Tibial artery (tissue), 4 donors: ENCODE measurements around the gene MCRIP1.

Experiments used
- DNase-seq, 2 donors: peaks; one replicate each; pipeline ENCODE4 v3.0.0-alpha.2; 2019
- H3K27ac ChIP-seq, 2 donors: fragments of 200-600 bp; sonication (generic) in 1 of 2; 1 replicate in 1 of 2; 2 replicates in 1 of 2; pipeline ENCODE4 v1.5.1; 2018 to 2019; ENCODE audit warnings: mild to moderate bottlenecking in 1 of 2
- H3K27me3 ChIP-seq, 2 donors: fragments of 200-600 bp; sonication (generic) in 1 of 2; one replicate each; pipeline versions ENCODE4 v1.5.1 to v1.6.0; 2016 to 2019
- H3K36me3 ChIP-seq, 3 donors: fragments of 200-600 bp; sonication (generic) in 2 of 3; one replicate each; pipeline ENCODE4 v1.5.1; 2016 to 2019; ENCODE audit warnings: mild to moderate bottlenecking in 2 of 3
- H3K4me1 ChIP-seq, 4 donors: fragments of 200-600 bp; sonication (generic) in 2 of 4; 1 replicate in 3 of 4; 2 replicates in 1 of 4; pipeline ENCODE4 v1.5.1; 2016 to 2019
- H3K4me3 ChIP-seq, 2 donors: fragments of 200-600 bp; sonication (generic) in 1 of 2; 1 replicate in 1 of 2; 2 replicates in 1 of 2; pipeline ENCODE4 v1.5.1; 2018 to 2019; ENCODE audit warnings: mild to moderate bottlenecking in 2 of 2
- H3K9me3 ChIP-seq, 3 donors: fragments of 200-600 bp; sonication (generic) in 1 of 3; one replicate each; pipeline ENCODE4 v1.5.1; 2016 to 2019
- CTCF ChIP-seq, 2 experiments: fragments of 200-600 bp in 1 of 2; fragments of 450-650 bp in 1 of 2; IDR thresholded peaks; one replicate each; pipeline ENCODE4 v1.5.1; 2017 to 2019; ENCODE audit warnings: antibody characterized with exemption in 2 of 2, mild to moderate bottlenecking in 1 of 2, moderate library complexity in 1 of 2
- intact Hi-C: fragments of 100-400 bp; cut with DNase I; formaldehyde crosslinking; loops from one replicate; pipeline ENCODE4 v1.15.0; 2023; ENCODE audit warnings: low total_unique reads

The MCRIP1 gene

GRCh38 chr17:81844327-81844851, 11.3 kb upstream of the MCRIP1 start:
- Histone ChIP-seq H3K4me3 (no peak overlapping the region), H3K27ac (no peak overlapping the region), H3K4me1 (peaks cover 0 to 15% (median 0%) of the 10 kb centered on the region in 4 donors), H3K27me3 (no peaks in the 10 kb centered on the region), H3K9me3 (no peaks in the 10 kb centered on the region), H3K36me3 (peaks cover 48 to 68% (median 62%) of the 10 kb centered on the region in 3 donors)
- no peak for TF ChIP-seq CTCF (IDR thresholded peaks at IDR 0.05)
- no peak for DNase-seq
- intact Hi-C loops = no loop called here

GRCh38 chr17:81843713-81844326, 10.7 kb upstream of the MCRIP1 start:
- peaks cover 48 to 62% (median 57%) of the 10 kb centered on the region in 3 donors for H3K36me3 ChIP-seq

GRCh38 chr17:81842725-81843504, 9.8 kb upstream of the MCRIP1 start:
- H3K27ac ChIP-seq = no peak overlapping the region
- peaks cover 48 to 55% (median 54%) of the 10 kb centered on the region in 3 donors for H3K36me3 ChIP-seq
- DNase-seq = no peak
- peaks cover 0 to 15% (median 0%) of the 10 kb centered on the region in 4 donors for H3K4me1 ChIP-seq
- intact Hi-C loops = no loop called here
- no peaks in the 10 kb centered on the region for H3K9me3 ChIP-seq
- H3K4me3 ChIP-seq = no peak overlapping the region
- TF ChIP-seq CTCF (IDR thresholded peaks at IDR 0.05) = no peak
- H3K27me3 ChIP-seq = no peaks in the 10 kb centered on the region

More at GRCh38 chr17:81843713-81844326, 10.7 kb upstream of the MCRIP1 start:
- H3K27me3 ChIP-seq = no peaks in the 10 kb centered on the region
- no peak for TF ChIP-seq CTCF (IDR thresholded peaks at IDR 0.05)
- intact Hi-C loops = no loop called here
- H3K4me1 ChIP-seq = peaks cover 0 to 15% (median 0%) of the 10 kb centered on the region in 4 donors
- no peaks in the 10 kb centered on the region for H3K9me3 ChIP-seq
- no peak overlapping the region for H3K27ac ChIP-seq
- no peak overlapping the region for H3K4me3 ChIP-seq
- no peak for DNase-seq

GRCh38 chr17:81842378-81842724, 9.3 kb upstream of the MCRIP1 start:
- TF ChIP-seq CTCF (IDR thresholded peaks at IDR 0.05) = no peak
- Histone ChIP-seq H3K27me3 (no peaks in the 10 kb centered on the region), H3K27ac (no peak overlapping the region), H3K9me3 (no peaks in the 10 kb centered on the region), H3K4me3 (no peak overlapping the region), H3K36me3 (peaks cover 46 to 49% (median 48%) of the 10 kb centered on the region in 3 donors), H3K4me1 (peaks cover 0 to 15% (median 0%) of the 10 kb centered on the region in 4 donors)
- DNase-seq = no peak
- intact Hi-C loops = no loop called here

- DNase-seq = no peak
Measured at GRCh38 chr17:81841866-81842265, 8.8 kb upstream of the MCRIP1 start.

More at GRCh38 chr17:81841866-81842265, 8.8 kb upstream of the MCRIP1 start:
- TF ChIP-seq CTCF (IDR thresholded peaks at IDR 0.05) = no peak
- Histone ChIP-seq H3K27ac (no peak overlapping the region), H3K27me3 (no peaks in the 10 kb centered on the region), H3K36me3 (peaks cover 41 to 44% (median 43%) of the 10 kb centered on the region in 3 donors), H3K4me1 (peaks cover 0 to 15% (median 0%) of the 10 kb centered on the region in 4 donors), H3K9me3 (no peaks in the 10 kb centered on the region), H3K4me3 (no peak overlapping the region)
- intact Hi-C loops = no loop called here
